Stimulated activated CD4-positive, alpha-beta T cell treated with anti-CD3 and anti-CD28 coated beads, Interleukin-12 subunit alpha, Interleukin-12 subunit beta, amount 100 ng/mL, for 48 hours (primary cell): Measurements from ENCODE around the gene GSE1.

Experiments used
- DNase-seq, 3 donors: peaks; one replicate each; pipeline ENCODE4 v3.0.0-alpha.2; 2020; ENCODE audit warnings: low read depth in 2 of 3, low spot score in 1 of 3

Gene GSE1

DNA sequence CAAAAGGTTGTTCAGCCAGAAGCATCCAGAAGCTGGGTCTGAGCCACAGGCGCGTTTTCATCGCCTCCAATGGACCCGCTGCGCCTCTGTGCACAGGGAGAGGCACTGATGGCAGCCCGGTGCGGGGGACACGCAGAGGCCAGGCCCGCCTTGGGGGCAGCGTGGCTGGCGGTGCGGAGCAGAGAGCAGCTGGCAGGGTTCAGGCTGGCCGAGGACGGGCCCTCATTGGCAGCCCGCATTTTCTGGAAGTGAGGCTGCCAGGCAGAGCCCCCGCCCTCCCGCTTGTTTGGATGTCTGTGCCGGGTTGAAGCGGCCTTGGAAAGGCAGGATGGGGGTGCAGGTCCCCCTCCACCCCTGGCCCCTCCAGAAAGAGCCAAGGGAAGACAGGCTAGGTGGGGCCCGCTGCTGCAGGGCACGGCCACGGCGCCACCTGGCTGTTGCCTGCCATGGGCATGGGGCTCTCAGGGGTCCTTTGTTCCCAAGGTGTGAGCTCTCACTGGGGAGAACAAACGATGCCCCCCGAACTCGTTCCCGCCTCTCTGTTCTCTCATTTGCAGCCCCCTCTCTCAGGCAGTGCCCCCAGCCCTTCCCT is 18.8 kb downstream of the GSE1 start:
- DNase-seq, result no peak

DNA sequence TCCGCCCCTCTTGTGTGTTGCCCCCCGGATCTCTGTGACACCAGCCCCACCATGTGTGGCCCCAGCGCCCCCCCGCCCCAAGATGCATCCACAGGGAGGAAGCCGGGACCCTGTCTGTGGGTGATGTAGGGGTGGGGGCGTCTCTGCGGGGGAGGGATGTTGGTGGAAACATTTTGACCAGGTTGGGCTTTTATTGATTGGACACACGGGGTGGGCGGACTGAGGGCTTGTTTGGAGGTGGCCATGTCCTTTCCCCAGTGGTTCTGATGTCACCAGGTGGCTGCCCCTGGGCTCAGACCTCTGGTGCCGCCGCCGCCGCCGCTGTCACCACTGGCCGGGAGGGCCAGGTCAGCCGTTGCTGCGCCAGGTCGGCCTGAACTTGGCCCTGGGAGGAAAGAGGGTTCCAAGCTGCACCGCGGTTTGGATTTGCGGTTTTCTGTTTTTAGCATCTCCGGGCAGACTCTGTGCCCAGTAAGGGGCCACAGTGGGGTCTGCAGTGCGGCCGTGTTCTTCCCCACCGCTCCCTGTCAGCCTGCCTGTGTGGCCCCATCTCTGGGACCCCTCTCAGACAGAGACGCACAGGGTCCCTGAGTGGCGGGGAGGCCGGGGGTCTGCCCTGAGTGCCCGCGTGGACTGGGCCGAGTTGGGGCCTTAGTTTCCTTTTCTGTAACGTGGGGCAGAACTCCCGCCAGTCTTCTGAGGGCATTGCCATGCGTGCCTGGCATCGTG is 19.8 kb downstream of the GSE1 start:
- no peak for DNase-seq

DNA sequence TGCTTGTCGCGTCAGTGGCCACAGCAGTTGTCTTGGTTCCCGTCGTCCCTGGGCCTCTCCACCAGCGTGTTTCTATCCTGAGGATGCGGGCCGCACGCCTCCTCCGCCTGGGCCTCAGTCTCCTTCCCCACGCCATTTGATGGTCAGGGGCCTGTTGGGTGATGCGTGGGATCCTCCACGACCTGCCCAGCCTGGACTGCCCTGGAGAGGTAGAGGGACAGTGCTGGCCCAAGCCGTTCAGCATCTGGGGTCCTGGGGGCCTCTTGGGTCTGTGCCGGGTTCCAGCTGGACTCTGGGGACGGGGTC is 20.3 kb downstream of the GSE1 start:
- no peak for DNase-seq

DNA sequence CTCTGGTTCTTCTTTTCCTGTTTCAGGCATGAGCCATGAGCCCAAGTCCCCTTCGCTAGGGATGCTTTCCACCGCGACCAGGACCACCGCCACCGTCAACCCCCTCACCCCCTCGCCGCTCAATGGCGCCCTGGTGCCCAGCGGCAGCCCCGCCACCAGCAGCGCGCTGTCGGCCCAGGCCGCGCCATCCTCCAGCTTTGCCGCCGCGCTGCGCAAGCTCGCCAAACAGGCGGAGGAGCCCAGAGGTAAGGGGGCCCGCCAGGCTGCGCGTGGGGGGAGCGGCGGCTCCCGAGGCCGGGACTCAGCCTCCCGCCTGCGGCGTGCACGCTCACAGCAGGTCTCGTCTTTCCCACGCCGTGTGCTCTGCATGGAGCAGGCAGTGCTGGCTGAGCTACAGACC is 20.8 kb downstream of the GSE1 start:
- no peak for DNase-seq

DNA sequence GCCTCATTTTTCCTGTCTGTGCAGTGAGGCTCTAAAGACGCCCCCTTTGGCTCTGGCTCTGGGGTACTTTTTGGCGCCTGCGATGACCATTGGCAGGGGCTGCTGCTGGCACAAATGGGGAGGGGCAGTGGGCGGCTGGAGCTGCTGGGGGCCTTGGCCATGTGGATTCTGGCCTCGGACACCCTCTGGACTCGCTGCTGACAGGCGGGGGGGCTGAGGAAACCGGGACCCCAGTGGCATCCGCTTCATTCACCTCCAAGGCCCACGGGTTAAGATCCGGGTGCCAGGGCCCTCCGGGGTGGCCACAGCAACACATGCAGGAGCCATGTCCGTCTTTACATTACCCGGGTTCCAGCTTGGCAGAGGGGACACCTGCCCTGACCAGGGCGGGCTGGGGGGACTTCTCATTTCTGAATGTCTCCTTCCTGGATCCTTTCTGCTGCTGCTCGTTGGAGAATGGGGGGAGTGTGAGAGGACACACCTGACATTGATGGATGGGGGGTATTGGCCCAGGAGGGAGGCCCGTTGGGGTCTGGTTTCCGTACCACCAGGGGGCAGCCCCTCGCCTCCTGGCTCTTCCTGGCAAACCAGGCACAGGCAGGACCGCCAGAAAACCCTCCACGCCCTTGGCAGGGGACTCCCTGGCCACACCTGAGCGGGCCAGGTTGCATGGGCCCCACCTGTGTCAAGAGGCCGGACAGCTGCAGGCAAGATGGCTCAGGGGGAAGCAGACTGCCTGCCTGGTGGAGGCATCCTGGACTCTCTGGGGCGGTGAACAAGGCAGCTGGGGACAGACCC is 21.8 kb downstream of the GSE1 start:
- no peak for DNase-seq

DNA sequence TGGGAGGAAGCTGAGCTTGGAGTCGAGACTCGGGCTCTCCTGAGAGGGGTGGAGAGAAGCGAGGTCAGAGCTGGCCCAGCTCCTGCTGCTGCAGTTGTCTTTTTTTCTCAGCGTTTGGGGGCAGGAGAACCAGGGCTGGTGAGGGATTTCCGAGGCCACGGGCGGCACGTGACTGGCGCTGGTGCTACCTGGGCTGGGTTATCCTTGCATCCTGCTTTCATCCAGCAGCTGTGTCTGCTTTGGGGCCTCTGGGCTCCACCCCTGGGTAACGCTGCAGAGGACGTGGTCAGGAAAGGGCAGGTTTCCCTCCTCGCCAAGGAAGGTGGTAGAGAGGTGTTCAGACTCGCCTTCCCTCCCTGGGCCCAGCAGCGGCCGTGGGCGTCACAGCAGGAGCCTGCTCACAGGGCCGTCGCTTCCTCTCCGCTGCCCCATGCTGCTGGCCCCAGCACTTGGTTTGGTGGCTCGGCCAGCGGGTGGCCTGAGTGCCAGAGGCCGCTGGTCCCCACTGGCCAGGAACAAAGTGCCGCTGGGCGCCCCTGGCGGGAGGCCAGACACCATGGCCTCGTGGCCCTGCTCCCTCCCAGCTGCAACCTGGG is 22.5 kb downstream of the GSE1 start:
- no peak for DNase-seq

DNA sequence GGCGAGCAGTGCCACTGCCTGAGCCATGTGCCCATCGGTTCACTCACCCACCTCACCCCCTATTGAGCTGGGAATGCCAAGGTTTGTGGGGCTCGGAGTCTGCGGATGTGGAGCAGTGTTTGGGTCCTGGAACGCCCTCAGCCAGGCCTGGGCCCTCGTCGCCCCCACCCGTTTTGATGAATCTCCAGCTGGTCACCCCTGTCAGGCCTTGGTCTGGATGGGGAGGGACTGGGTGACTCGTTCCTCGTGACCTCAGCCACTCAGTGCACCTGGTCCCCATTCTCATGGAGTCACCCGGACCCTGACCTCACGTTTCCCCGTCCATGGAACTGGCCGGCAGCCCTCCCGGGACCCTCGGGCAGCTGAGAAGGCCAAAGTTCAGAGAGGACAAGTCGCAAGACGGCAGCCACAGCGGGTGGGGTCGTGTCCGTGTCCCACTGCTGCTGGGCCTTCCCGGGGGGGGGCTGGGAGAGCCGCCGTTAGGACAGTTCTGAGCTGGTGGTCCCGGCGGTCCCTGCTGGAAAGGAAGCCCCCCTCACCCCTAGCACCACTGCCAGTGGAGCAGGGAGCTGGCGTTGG is 23.2 kb downstream of the GSE1 start:
- DNase-seq, result no peak

DNA sequence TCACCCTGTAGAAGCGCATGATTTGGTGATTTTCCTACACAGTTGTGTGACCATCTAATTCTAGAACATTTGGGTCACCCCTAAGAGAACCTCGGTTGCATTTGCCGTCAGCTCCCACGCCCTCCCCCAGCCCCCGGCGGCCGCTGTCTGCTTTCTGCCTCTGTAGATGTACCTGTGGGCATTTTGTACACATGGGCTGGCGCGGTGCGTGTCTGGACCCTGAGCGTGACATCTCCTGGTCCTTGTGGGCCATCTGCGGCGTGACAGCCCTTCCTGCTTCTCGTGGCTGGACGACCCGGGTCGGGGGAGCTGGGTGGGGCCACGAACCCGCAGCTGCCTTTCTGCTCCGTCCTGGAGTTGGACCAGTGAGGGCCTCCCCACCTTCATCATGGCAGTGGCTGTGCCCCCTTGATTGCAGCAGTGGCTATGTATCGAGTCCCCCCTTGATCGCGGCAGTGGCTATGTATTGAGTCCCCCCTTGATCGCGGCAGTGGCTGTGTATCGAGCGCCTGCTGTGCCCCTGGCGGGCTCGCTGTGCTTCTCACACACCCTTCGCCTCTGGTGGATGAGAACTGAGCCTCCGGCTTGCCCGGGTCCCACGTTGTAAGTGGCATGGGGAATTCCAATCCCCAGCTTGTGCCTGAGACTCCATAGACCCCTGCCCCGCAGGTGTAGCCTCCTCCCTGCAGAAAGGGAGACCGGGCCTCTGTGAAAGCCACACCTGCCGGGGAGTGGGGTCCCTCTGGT is 24.1 kb downstream of the GSE1 start:
- no peak for DNase-seq

DNA sequence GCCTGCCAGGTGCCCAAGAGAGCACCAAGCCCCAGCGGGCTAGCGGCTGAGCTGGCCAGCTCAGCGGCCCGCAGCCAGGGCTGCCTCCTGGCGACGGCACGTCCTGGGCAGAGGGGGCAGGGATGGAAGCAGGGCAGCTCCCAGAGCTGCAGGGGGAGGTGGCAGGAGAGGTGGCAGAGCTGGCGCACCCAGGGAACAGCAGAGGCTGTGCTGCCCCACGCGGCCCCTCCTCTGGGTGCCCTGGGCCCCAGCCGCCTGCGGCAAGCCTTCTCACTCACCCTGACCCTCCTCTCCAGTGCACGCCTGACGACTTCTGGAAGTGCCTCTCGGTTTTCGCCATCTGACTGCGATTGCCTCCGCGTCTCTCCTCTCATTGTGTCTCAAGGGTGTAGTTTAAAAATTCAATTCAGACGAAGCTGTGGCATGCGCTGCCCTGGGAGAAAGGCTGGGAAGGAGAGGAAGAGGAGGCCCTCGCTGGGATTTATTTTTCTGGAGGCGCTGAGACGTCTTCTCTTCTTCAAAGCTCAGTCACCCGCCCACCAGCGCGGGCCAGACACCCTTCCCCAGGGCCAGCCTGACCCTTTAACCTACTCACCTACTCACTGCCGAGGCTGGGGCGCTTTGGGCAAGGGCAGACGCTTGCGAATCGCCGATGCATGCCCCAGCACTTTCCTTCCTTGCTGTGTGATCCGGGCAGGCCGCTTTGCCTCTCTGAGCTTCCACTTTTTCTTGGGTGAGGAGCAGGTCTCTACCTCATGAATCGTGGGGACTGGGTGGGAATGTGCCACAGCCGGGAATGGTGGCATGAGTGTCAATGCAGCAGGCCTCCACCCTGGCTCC is 24.9 kb downstream of the GSE1 start:
- no peak for DNase-seq

DNA sequence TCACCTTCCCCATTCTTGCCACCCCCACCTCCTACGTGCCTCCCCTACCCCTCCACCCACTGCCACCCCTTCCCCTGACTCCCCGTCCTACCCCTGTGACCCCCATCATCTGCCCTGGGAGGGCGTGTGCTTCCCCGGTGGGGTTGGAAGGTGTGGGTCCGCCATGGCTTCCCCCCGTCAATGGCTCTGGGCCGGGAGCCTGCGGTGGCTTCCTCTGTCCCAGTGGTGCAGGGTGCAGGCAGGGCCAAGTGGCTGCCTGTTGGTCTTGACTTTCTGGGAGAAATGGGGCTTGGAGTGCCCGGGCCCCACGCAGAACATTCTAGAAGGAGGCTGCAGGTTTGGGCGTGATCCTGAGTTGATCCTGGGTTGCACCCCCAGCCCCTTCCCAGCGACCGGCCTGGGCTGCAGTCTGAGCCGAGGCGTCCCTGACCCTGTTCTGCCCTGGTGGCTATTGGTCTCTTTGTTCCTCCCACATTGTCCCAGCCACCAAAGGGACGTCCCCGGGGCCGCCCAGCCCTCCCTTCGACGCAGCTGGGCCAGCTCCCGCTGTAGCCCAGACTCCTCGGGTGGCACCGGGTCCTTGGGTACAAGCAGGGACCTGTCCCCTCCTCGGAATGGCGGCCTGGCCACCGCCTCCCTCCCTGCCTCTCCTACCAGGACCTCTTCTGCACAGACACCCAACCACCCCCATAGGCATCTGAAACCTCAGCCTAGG is 25.7 kb downstream of the GSE1 start:
- DNase-seq, result no peak

DNA sequence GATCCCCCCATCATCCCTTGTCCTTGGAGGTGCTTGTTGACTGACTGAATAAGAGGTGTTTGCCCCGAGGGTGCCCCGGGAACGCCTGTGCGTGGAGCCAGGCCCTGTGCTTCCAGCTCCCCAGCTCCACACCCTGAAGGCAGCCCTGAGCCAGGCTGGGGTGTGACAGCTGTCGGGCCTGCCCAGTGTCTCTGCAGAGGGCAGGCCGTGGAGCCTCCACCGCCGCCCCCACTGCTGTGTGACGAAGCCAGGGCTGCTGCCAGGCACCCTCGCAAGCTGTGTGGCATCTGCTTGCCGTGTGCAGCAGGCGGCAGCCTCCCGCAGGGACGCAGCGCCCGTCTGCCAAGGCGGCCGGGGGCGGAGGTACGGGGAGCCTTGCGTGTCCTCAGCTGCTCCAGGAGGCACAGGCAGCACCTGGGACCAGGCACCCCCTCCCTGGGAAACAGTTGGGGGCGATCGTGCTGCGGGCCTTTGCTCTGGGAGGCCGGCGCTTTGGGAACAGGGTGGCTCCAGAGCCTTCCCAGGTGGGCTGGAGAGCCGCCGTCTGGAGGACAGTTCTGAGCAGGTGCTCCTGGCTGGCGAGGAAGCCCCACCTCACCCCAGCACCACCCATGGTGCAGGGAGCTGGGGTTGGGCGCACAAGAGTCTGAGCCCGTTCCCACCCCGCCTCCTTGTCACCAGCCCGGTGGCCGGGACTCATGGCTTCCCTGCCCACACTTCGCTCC is 26.6 kb downstream of the GSE1 start:
- DNase-seq, result no peak

DNA sequence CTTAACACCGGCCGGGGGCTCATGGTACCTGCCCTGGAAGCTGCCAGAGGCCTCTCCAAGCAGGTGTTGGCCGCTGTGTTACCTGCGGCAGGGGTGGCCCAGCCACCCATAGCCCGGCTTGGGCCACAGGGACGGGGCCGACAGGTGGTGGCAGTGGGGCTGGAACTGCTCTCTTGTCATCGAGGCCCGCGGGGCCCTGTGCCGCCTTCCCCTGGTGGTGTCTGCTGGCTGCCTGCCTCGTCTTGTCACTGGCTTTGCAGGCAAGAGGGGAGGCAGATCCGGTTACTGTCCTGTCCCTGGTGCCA is 27.1 kb downstream of the GSE1 start:
- DNase-seq, result no peak

DNA sequence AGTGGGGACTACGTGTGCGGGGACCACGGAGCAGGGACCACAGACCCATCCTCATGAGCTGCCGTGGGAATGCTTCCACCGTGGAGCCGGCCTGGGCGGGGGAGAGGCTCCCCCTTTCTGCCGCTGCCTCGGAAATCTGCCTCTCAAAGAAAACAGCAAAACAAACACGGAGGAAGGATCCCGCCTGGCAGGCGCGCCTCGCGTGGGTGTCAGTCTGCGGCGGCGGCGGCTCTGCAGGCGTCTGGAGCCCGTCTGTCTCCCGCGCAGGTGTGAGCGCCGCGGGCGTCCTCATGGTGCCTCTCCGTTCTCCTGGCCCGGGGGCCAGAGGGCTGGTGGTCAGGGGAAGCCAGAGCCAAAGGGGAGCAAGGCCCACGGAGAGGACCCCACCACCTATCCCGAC is 27.5 kb downstream of the GSE1 start:
- no peak for DNase-seq

DNA sequence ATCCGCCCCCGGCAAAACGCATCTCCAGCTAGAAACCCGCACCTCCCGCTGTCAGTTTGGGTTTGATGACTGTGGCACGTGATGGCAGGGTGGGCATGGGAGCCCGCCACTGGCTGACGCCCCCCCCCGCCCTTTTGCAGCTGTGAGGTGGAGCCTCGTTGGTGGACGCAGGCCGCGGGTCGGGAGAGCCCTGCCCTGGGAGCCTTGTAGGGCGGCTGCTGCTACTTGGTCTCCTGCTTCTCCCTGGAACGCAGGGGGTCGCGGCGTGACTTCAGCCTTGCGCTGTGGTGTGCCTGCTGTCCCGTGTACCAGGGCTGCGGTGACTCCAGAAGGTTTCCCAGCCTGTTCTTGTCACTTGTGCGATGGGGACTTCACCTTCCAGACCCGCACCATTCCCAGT is 28.2 kb downstream of the GSE1 start:
- no peak for DNase-seq

DNA sequence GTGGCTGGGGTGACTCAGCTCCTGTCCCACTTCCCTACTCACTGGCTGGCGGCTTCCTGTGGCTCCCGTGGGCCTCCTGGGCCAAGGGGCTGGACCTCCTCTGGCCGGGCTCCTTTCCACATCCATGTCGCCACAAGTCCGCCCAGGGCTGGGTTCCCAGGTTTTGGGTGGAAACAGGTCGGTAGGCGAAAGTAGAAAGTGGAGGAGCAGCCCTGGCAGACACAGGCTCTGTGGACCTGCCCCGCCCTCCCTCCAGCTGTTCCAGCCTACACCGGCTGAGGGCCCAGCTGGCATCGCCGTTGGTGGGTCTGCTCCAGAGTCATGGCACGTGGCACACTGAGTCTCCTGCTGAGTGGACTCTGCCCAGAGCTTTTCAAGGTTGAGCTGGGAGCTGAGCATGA is 28.7 kb downstream of the GSE1 start:
- no peak for DNase-seq

DNA sequence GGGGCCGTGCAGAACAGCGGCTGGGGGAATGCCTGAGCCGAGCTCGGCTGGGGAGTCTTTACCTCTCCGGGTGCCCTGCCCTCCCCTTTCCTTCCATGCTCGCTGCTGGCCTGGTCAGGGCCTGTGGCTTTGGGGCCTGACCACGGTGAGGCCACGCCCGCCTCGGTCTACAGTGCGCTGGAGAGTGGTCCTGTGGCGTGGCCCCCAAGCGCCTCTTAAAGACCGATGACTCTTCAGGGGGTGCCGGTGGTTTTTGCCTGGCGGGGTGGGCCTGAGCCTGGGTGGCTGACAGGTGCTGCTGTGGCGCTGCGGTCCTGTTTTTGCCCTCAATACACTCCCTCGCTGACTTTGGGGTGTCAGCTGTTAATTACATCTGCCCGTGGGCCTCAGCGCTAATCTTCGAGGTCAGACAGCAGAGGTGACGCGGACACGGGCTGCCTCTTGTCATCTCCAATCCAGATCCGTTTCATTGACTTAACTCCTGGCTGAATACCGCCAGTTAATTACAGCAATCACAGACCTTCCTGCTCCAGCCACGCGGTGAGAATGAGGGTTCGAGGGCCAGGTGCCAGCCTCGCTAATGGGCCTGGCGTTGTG is 29.7 kb downstream of the GSE1 start:
- no peak for DNase-seq

DNA sequence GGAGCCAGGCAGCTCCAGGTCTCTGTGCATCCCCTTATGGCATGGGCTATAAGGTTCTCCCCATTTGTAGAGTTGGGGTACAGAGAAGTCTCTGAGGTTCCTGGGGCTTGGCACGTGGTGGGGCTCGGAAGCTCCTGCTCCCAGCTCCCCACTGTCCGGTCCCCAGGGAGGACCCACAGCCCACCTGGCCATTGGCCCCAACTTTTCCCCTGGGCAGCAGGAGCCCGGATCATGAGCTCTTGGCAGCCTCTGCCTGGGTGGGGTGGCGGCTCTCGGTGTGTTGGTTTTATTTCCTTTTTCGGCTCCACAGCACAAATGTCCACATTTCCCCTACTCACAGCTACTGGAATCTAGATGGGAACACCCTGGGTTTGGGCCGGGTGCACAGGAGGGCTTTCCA is 30.5 kb downstream of the GSE1 start:
- DNase-seq, result no peak

DNA sequence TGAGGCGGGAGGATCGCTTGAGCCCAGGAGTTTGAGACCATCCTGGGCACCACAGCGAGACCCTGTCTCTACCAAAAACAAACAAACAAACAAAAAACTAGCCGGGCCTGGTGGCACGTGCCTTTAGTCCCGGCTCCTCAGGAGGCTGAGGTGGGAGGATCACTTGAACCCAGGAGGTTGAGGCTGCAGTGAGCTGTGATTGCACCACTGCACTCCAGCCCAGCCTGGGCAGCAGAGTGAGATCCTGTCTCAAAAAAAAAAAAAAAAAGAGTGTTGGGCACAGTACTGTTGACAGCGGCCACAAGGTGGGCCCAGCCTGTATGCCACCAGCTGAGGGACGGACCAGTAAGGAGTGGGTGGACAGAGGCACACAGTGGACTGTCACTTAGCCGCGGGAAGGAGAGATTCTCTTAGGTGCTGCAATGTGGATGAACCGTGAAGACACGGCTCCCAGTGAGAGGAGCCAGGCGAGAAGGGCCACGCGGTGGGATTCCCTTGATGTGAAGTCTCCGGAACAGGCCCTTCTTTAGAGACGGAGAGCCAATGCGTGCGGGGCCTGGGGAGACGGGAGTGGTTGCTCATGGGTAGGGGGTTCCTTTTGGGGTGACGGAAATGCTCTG is 31.1 kb downstream of the GSE1 start:
- no peak for DNase-seq
